ENCODE data around the gene MYBPHL.

MYBPHL gene

DNA sequence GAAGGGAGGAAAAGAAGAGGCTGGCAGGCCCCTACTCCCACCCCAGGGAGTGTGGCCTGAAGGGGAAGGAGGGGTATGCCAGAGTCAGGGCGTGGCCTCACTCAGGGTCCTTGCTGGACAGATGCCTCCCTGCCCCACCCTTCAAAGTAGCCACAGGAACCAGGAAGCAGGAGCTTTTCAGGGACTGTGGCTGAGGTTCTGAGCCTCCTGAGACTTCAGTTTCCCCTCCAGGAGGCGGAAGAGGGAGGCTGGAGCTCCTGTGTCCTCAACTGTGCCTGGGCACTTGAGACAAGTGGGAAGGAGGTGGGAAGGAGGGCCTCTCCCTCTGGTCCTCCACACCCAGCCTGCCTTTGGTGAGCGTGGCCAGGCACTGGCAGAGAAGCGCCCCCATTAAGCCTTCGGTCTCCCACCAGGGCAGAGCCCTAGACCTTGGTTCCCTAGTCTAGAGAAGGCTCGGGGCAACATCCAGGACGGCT, 52.2 kb downstream of the MYBPHL start:
- DNase-seq (ENCODE audit: extremely low spot score, insufficient read length, low read depth) (no peak), FAIRE-seq (no peak)

DNA sequence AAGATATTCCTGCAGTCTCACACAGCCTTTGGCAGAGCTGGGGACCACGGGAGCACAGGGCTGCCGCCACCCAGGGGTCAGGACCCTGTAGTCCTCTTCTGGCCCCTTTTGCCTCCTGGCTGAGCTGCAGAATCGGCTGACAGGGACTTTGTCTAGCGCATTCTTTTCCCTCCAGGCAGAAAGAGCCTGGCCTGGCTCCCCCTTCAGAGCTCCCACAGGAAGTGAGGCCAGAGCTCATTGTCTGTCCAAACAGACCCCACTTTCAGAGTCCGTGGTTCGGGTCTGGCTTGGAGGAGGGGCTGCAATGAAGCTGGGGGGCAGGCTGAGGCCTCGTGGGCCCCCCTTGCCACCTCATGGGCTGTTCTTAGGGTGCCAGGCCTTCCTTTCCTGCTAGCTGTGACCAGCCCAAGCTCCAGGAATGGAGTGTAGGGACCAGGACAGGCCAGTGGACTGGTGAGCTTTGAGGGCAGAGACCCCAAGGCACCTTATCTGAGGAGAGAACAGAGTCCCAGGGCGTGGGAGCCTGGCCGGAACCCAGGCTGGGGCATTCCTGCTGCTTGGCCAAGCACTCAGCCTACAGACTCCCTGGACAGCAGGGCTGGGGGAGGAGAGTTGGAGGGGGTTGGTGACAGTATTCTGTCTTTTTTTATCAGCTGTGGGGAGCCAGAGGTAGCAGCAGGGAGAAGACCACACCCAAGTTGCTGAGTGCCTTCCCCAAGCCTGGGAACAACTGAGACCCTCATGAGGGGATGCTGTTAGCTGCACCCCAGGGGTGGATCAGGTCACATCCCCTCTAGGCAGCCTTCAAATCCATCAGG, 52.8 kb downstream of the MYBPHL start:
- FAIRE-seq, result no peak
- no peak for DNase-seq (ENCODE audit: extremely low spot score, insufficient read length, low read depth)

DNA sequence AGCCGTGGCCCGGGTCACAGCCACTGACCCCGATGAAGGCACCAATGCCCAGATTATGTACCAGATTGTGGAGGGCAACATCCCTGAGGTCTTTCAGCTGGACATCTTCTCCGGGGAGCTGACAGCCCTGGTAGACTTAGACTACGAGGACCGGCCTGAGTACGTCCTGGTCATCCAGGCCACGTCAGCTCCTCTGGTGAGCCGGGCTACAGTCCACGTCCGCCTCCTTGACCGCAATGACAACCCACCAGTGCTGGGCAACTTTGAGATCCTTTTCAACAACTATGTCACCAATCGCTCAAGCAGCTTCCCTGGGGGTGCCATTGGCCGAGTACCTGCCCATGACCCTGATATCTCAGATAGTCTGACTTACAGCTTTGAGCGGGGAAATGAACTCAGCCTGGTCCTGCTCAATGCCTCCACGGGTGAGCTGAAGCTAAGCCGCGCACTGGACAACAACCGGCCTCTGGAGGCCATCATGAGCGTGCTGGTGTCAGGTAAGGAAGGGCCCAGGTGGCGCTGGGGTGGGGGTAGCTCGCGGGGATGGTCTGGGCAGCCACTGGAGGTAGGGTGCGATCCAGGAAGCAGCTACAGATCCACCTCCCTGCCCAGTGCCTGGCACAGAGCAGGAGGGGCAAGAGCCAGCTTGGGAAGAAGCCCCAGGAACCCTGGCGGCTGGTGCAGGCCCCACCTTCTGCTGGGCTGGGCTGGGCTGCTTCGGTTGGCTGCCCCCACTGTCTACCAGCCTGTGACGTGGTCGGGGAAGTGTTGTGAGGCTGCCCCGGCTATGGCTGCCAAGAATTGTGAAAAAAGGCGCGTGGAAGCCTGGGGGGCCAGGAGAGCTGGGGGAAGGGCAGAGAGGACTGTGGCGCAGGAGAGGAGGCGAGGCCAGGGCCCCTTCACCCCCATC, 53.7 kb downstream of the MYBPHL start:
- FAIRE-seq (no peak), DNase-seq (ENCODE audit: extremely low spot score, insufficient read length, low read depth) (no peak)

DNA sequence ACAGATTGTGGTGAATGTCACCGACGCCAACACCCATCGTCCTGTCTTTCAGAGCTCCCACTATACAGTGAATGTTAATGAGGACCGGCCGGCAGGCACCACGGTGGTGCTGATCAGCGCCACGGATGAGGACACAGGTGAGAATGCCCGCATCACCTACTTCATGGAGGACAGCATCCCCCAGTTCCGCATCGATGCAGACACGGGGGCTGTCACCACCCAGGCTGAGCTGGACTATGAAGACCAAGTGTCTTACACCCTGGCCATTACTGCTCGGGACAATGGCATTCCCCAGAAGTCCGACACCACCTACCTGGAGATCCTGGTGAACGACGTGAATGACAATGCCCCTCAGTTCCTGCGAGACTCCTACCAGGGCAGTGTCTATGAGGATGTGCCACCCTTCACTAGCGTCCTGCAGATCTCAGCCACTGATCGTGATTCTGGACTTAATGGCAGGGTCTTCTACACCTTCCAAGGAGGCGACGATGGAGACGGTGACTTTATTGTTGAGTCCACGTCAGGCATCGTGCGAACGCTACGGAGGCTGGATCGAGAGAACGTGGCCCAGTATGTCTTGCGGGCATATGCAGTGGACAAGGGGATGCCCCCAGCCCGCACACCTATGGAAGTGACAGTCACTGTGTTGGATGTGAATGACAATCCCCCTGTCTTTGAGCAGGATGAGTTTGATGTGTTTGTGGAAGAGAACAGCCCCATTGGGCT, 54.5 kb downstream of the MYBPHL start:
- FAIRE-seq (no peak), DNase-seq (ENCODE audit: extremely low spot score, insufficient read length, low read depth) (no peak)

DNA sequence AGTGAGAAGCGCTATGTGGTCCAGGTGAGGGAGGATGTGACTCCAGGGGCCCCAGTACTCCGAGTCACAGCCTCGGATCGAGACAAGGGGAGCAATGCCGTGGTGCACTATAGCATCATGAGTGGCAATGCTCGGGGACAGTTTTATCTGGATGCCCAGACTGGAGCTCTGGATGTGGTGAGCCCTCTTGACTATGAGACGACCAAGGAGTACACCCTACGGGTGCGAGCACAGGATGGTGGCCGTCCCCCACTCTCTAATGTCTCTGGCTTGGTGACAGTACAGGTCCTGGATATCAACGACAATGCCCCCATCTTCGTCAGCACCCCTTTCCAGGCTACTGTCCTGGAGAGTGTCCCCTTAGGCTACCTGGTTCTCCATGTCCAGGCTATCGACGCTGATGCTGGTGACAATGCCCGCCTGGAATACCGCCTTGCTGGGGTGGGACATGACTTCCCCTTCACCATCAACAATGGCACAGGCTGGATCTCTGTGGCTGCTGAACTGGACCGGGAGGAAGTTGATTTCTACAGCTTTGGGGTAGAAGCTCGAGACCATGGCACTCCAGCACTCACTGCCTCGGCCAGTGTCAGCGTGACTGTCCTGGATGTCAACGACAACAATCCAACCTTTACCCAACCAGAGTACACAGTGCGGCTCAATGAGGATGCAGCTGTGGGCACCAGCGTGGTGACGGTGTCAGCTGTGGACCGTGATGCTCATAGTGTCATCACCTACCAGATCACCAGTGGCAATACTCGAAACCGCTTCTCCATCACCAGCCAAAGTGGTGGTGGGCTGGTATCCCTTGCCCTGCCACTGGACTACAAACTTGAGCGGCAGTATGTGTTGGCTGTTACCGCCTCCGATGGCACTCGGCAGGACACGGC, 55.3 kb downstream of the MYBPHL start:
- no peak for FAIRE-seq
- DNase-seq (ENCODE audit: extremely low spot score, insufficient read length, low read depth), result no peak

DNA sequence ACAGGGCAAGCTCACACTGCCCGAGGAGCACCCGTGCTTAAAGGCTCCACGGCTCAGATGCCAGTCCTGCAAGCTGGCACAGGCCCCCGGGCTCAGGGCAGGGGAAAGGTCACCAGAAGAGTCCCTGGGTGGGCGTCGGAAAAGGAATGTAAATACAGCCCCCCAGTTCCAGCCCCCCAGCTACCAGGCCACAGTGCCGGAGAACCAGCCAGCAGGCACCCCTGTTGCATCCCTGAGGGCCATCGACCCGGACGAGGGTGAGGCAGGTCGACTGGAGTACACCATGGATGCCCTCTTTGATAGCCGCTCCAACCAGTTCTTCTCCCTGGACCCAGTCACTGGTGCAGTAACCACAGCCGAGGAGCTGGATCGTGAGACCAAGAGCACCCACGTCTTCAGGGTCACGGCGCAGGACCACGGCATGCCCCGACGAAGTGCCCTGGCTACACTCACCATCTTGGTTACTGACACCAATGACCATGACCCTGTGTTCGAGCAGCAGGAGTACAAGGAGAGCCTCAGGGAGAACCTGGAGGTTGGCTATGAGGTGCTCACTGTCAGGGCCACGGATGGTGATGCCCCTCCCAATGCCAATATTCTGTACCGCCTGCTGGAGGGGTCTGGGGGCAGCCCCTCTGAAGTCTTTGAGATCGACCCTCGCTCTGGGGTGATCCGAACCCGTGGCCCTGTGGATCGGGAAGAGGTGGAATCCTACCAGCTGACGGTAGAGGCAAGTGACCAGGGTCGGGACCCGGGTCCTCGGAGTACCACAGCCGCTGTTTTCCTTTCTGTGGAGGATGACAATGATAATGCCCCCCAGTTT, 56.1 kb downstream of the MYBPHL start:
- no peak for FAIRE-seq
- DNase-seq (ENCODE audit: extremely low spot score, insufficient read length, low read depth), result no peak

DNA sequence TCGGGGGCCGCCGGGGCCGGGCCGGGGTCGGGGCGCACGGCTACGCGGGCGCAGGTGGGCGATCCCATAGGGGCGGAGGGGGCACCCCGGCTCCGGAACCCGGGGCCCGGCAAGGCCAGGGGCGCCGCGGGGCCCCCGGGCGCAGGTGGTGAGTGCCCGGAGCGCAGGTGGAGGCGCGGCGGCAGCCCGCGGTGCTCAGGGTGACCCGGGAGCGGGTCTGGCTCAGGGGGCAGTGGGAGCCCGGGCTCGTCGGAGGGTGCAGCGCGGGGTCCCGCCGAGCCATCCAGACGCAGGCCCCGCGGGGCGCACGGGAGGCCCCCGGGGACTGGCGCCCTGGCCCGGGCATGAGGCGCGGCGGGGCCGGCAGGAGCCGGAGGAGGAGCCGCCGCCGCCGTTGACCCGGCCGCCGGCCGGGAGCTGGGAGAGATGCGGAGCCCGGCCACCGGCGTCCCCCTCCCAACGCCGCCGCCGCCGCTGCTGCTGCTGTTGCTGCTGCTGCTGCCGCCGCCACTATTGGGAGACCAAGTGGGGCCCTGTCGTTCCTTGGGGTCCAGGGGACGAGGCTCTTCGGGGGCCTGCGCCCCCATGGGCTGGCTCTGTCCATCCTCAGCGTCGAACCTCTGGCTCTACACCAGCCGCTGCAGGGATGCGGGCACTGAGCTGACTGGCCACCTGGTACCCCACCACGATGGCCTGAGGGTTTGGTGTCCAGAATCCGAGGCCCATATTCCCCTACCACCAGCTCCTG, 57.0 kb downstream of the MYBPHL start:
- no peak for FAIRE-seq

DNA sequence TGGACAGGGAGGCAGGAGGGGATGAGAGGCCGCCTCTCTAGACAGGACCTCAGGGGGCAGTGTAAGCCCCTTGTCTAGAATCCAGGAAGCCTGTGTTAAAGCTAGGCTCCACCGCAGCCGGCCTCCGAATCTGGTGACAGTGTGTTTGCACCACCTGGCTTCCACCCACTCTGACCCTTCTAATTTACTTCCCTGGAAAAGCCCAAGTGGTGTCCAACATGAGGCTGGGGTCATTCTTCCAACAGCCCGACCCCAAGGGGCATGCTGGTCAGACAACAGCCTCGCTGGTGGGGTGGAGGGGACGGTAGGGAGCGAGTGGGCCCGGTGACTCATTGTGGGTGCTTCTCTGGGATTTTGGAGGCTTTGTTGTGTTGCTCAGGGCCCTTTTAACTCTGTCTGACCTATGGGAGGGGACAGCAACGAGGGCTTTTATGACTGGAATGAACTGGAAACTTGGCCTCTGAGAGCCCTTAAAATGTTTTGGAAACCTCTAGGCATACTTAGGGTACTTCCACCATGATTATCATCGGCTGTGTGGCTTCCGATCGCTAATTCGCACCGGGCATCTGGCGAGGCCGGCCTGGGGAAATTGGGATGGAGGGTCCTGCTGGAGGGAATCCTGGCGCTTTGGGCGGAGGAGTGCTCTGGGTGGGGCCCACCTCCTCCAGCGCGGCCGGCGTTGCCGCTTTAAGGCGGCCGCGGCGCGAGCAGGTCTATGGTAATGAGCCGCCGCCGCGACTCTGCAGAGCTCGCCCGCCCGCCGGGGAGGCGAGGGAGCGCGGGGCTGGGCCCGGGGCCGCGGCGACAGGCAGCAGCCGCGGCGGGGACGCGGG, 57.8 kb downstream of the MYBPHL start, which contains the start of gene CELSR2:
CELSR2 (plus strand) TSS at position 743 of the 833 bp plus-strand sequence. CDS start 541 bp downstream, outside the sequence.
- no peak for FAIRE-seq
- DNase-seq (ENCODE audit: extremely low spot score, insufficient read length, low read depth), result peak; percentile 82

More for the DNA sequence above, 57.0 kb downstream of the MYBPHL start:
- DNase-seq (ENCODE audit: extremely low spot score, insufficient read length, low read depth), result no peak

DNA sequence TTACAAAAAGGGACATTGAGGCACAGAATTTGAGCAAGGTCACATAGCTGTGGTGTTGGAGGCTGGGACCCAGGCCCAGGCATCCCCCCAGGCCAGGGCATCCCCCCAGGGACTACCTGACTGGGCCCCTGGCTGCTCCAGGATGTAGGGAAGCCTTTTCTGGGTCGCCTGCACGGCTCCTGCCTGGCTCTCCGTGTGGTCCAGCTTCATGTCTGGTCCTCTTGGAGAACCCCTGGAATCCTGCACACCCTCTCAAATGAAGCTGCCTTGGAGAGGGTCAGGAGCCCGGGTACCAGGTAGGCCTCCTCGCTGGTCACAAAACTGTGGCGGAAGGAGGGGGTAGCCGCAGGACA, 58.4 kb downstream of the MYBPHL start:
- no peak for FAIRE-seq
- no peak for DNase-seq (ENCODE audit: extremely low spot score, insufficient read length, low read depth)

DNA sequence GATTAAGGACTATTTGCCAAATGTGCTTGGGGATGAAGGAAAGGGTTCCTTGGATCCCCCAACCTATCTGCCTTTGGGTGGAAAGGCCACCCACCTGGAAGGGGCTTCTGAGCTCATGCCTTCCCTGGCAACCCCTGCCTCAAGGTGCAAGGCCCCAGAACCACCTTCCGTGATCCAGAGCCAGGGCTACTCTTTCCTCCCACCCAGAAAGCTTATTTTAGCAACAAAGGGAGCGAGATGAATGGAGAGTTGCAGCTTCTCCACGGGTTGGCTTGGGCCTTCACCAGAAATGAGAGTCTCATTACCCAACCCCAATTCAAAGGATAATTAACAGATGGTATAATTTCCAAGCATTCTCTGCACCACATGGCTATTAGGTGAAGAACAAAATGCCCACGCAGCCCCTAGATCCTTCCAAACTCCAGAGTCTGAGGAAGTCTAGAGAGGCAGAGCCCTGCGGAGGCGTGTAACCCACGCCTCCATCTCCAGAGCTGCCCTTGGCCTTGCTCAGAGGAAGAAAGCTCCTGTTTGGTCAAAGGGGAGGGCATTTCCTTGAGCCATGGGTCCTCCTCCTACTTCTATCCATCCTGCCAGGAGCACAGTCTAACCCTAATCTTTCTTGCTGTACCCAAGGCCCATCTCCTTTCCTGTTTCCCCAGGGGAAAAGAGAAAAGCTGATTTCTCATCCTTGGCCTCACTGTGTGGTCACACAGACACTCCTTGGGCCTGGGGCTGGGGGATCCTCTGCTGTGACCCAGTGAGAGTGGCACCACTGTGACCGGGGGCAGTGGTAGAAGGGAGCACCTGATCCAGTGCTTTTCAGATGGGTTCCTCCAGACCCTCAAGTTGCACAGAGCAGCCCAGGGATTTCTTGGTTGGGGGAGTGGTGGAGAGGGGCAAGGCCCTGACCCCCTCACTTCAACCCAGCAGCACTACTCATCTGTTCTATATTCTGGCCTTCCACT, 59.1 kb downstream of the MYBPHL start:
- DNase-seq (ENCODE audit: extremely low spot score, insufficient read length, low read depth) (no peak), FAIRE-seq (no peak)

DNA sequence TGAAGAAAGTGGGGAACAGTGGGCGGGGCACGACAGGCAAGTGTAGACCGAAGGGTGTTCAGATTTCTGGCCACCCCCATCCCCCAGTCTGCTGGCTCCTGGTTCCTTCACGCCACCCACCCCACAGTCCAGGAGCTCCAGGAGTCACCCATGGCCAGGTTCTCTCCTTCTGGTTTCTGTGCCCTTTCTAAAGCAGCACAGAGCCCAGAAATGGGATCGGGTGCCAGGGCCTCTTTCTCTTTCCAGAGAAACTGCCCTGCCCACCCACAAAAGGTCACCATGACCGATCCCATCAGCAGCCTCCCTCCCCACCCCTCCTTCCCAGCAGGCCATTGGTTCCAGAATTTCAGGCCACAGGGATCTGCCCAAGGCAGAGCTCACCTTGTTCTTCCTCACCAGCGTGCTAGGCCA, 60.7 kb downstream of the MYBPHL start:
- FAIRE-seq (no peak), DNase-seq (ENCODE audit: extremely low spot score, insufficient read length, low read depth) (no peak)

DNA sequence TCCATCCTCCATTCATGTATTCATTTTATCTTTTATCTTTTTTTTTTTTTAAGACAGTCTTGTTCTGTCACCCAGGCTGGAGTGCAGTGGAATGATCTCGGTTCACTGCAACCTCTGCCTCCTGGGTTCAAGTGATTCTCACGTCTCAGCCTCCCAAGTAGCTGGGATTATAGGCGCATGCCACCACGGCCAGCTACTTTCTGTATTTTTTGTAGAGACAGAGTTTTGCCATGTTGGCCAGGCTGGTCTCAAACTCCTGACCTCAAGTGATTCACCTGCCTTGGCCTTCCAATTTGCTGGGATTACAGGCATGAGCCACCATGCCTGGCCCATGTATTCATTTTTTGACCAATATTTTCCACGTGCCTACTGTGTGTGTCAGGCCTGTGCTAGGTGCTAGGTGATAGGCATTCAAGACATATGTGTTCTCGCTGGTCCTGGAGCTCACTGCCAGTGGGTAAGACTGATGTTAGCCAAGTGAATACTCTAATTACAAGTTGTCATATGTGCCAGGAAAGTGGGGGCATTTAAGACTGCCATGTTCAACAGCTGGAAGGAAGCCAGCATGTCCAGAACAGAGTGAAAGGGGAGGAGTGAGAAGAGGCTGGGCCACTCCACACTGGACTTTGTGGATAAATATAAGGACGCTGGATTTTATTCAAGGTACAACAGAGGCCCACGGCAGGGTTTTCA, 62.8 kb downstream of the MYBPHL start:
- DNase-seq (ENCODE audit: extremely low spot score, insufficient read length, low read depth) (no peak), FAIRE-seq (no peak)

DNA sequence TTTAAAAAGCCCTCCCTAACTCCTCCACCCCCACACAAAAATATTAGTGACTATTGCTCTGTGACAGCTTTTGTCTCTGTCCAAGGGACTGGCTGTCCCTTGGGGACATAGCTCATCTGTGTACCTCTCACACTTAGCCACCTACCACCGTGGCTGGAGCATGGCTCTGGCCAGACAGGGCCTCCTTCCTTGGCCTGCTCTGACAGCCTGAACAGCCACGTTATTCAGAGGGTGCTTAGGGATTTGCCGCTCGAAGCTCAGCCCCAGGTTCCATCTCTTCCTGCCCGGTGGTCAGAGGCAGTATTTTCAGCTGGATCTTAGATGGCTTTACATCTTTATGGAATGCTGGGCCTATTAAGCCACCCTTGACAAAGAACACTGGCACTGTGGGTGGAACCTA, 63.6 kb downstream of the MYBPHL start:
- no peak for FAIRE-seq
- DNase-seq (ENCODE audit: extremely low spot score, insufficient read length, low read depth), result no peak

DNA sequence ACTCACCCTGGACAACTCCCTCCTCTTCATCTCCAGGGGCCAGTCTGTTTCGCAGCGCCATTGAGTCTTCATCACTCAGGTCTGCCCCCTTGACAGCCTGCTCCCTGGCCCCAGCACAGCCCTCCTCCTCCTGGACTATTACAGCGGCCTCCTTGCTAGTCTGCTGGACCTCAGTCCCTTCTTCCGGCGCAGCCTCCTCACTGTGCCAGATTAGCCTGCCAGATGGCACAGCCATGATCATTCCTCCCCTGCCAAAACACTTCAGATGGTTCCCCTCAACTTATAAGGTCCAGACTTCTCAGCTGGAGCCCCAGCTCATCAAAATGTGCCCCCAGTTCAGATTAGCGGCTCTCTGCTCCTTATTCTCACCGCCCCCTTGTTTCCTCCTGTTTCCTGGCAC, 64.4 kb downstream of the MYBPHL start:
- FAIRE-seq (no peak), DNase-seq (ENCODE audit: extremely low spot score, insufficient read length, low read depth) (no peak)

All from GM18507 (cell line).